Neuronal stem cell (in vitro differentiated cells): ENCODE measurements around the gene STPG1.

Experiments
- DNase-seq: peaks from one replicate; pipeline ENCODE4 v3.0.0-alpha.2; 2013; ENCODE audit warnings: low spot score
- H2AFZ ChIP-seq: one replicate; pipeline ENCODE4 v1.6.1; 2013; ENCODE audit warnings: mild to moderate bottlenecking, low read length, inconsistent platforms
- H2AK5ac ChIP-seq: 2 replicates; pipeline ENCODE4 v1.6.1; 2013; ENCODE audit warnings: low read depth, mild to moderate bottlenecking, inconsistent platforms, low read length, moderate library complexity, mixed read lengths
- H2BK120ac ChIP-seq: 2 replicates; pipeline ENCODE4 v1.6.1; 2013; ENCODE audit warnings: low read depth, mild to moderate bottlenecking, inconsistent platforms, low read length, moderate library complexity, mixed read lengths
- H2BK12ac ChIP-seq: one replicate; pipeline ENCODE4 v1.6.1; 2013; ENCODE audit warnings: low read length, inconsistent platforms
- H2BK15ac ChIP-seq: 2 replicates; pipeline ENCODE4 v1.6.1; 2013; ENCODE audit warnings: mild to moderate bottlenecking, low read length, inconsistent platforms, mixed read lengths
- H2BK5ac ChIP-seq: one replicate; pipeline ENCODE4 v1.6.1; 2013; ENCODE audit warnings: inconsistent platforms, mild to moderate bottlenecking, low read length, moderate library complexity
- H3K14ac ChIP-seq: one replicate; pipeline ENCODE4 v1.6.1; 2013; ENCODE audit warnings: low read length, inconsistent platforms
- H3K18ac ChIP-seq: 2 replicates; pipeline ENCODE4 v1.6.1; 2013; ENCODE audit warnings: low read length, inconsistent platforms
- H3K23ac ChIP-seq: 2 replicates; pipeline ENCODE4 v1.6.1; 2013; ENCODE audit warnings: low read depth, mild to moderate bottlenecking, mixed read lengths, low read length, inconsistent platforms; ENCODE audit not compliant: poor library complexity
- H3K27ac ChIP-seq: replicated peaks from 3 replicates; pipeline ENCODE4 v1.5.1; 2013; ENCODE audit warnings: low read length, inconsistent platforms
- H3K27me3 ChIP-seq, 3 experiments: 2 replicates each; pipeline ENCODE4 v1.6.1; 2013; ENCODE audit warnings: low read length in 3 of 3, mild to moderate bottlenecking in 2 of 3, inconsistent platforms in 1 of 3, low read depth in 1 of 3, mixed read lengths in 1 of 3, moderate library complexity in 1 of 3; ENCODE audit not compliant: control insufficient read depth in 3 of 3, insufficient read depth in 3 of 3
- H3K36me3 ChIP-seq, 2 donors: replicated peaks in 1 of 2; 2 replicates each; pipeline ENCODE4 v1.6.1; 2013; ENCODE audit warnings: low read length in 2 of 2; ENCODE audit not compliant: control insufficient read depth in 2 of 2, insufficient read depth in 2 of 2
- H3K4ac ChIP-seq: 2 replicates; pipeline ENCODE4 v1.6.1; 2013; ENCODE audit warnings: inconsistent platforms, mild to moderate bottlenecking, low read length, moderate library complexity
- H3K4me1 ChIP-seq, 2 donors: 1 replicate in 1 of 2; 2 replicates in 1 of 2; pipeline ENCODE4 v1.6.1; 2013; ENCODE audit warnings: low read length in 2 of 2, low read depth in 1 of 2; ENCODE audit not compliant: control insufficient read depth in 2 of 2, insufficient read depth in 1 of 2
- H3K4me2 ChIP-seq: one replicate; pipeline ENCODE4 v1.6.1; 2013; ENCODE audit warnings: mild to moderate bottlenecking, low read length, inconsistent platforms; ENCODE audit not compliant: insufficient read depth, poor library complexity, severe bottlenecking
- H3K4me3 ChIP-seq, 2 donors: 2 replicates each; pipeline ENCODE4 v1.5.1; 2013; ENCODE audit warnings: low read length in 2 of 2, mild to moderate bottlenecking in 2 of 2, inconsistent platforms in 1 of 2, moderate library complexity in 1 of 2
- H3K79me1 ChIP-seq: one replicate; pipeline ENCODE4 v1.6.1; 2013; ENCODE audit warnings: low read depth, mild to moderate bottlenecking, inconsistent platforms, low read length, moderate library complexity
- H3K9ac ChIP-seq: one replicate; pipeline ENCODE4 v1.6.1; 2013; ENCODE audit warnings: mild to moderate bottlenecking, low read depth, low read length, inconsistent platforms; ENCODE audit not compliant: poor library complexity
- H3K9me3 ChIP-seq, 2 donors: replicated peaks in 1 of 2; 2 replicates each; pipeline versions ENCODE3 to v1.6.1; 2013; ENCODE audit warnings: low read length in 2 of 2, mild to moderate bottlenecking in 2 of 2, inconsistent platforms in 1 of 2, low read depth in 1 of 2, mixed read lengths in 1 of 2, moderate library complexity in 1 of 2; ENCODE audit not compliant: control insufficient read depth in 2 of 2, insufficient read depth in 1 of 2
- H4K8ac ChIP-seq: one replicate; pipeline ENCODE4 v1.6.1; 2013; ENCODE audit warnings: low read depth, mild to moderate bottlenecking, inconsistent platforms, low read length, moderate library complexity
- H4K91ac ChIP-seq: one replicate; pipeline ENCODE4 v1.6.1; 2013; ENCODE audit warnings: low read length, low read depth, mild to moderate bottlenecking, inconsistent platforms; ENCODE audit not compliant: poor library complexity
- WGBS, 2 donors: extraction: QIAGEN DNeasy Blood & Tissue Kit; methylation state at CpG; one replicate each; pipeline ENCODE4 v1.1.7; 2013; ENCODE audit warnings: missing lambda C conversion rate in 2 of 2, mixed read lengths in 1 of 2; ENCODE audit not compliant: insufficient read length in 2 of 2, insufficient replicate concordance in 1 of 2; ENCODE audit errors: extremely low coverage in 2 of 2; 5-methylcytosine and 5-hydroxymethylcytosine counted together

Gene STPG1

GRCh38 chr1:24353292-24353891 lies 60.2 kb downstream of the STPG1 start:
- no peak overlapping the region for H3K4me3 ChIP-seq
- H3K4me2 ChIP-seq, result no peak overlapping the region
- H3K79me1 ChIP-seq, result no peaks in the 10 kb centered on the region
- no peak overlapping the region for H3K27ac ChIP-seq
- H3K9me3 ChIP-seq, result no peaks in the 10 kb centered on the region
- H3K4me1 ChIP-seq, result peaks cover 0 to 4% of the 10 kb centered on the region in 2 donors
- H4K91ac ChIP-seq, result no peak overlapping the region
- H3K4ac ChIP-seq, result no peak overlapping the region
- H3K23ac ChIP-seq, result no peak overlapping the region
- H4K8ac ChIP-seq, result no peak overlapping the region
- H3K18ac ChIP-seq, result no peak overlapping the region
- H2BK12ac ChIP-seq, result no peak overlapping the region
- no peak overlapping the region for H2BK15ac ChIP-seq
- no peak for DNase-seq
- no CpG with 5 or more reads among the region's 4 CpGs for WGBS, 2 donors
- H2AK5ac ChIP-seq, result no peak overlapping the region
- peaks cover 0 to 4% of the 10 kb centered on the region in 2 donors for H3K36me3 ChIP-seq
- no peak overlapping the region for H2BK120ac ChIP-seq
- H3K14ac ChIP-seq, result no peak overlapping the region
- no peak overlapping the region for H2AFZ ChIP-seq
- no peak overlapping the region for H3K9ac ChIP-seq
- peaks cover 0 to 4% (median 0%) of the 10 kb centered on the region in 3 experiments for H3K27me3 ChIP-seq
- H2BK5ac ChIP-seq, result no peak overlapping the region

DNA sequence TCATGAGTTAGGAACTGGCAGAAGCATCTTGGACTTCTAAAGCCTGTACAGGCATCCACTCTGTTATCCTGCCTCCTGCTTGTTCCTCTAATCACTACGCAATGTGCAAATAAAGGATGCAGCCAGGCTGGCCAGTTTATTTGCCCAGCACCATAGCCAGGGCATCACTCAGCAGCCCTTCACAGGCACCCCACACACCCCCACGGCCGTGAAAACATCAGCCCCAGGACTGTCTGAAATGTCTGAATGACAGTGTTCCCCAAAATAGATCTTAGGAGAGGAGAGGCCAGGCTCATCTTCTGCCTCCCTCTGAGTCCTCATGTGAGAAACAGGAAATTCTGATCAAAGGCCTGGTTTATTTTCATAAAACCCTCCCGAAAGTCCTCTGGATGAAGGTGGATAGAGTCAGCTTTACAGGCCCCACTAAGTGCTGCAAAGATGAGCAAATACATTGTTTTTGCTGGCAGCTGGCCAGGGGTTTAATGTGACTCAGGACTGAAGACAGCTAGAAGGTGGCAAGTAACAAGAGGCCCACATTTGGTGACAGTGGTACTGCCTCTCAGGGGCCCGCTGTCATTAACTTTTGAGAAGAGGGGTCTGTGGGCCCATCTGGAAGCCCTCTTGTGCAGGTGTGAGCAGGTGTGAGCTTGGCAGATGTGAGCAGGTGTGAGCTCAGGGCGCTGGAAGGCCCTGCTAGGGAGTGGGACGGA lies 61.5 kb downstream of the STPG1 start:
- H2BK120ac ChIP-seq, result no peak overlapping the region
- no peak overlapping the region for H2BK12ac ChIP-seq
- no peak overlapping the region for H3K9ac ChIP-seq
- H3K4ac ChIP-seq, result no peak overlapping the region
- peaks cover 0 to 7% (median 0%) of the 10 kb centered on the region in 3 experiments for H3K27me3 ChIP-seq
- DNase-seq, result no peak
- no peak overlapping the region for H3K4me3 ChIP-seq
- H3K18ac ChIP-seq, result peak overlapping the region; percentile 30
- peaks cover 0 to 7% of the 10 kb centered on the region in 2 donors for H3K4me1 ChIP-seq
- no peak overlapping the region for H3K14ac ChIP-seq
- no peak overlapping the region for H2BK15ac ChIP-seq
- no peak overlapping the region for H2AK5ac ChIP-seq
- no peak overlapping the region for H4K8ac ChIP-seq
- WGBS, 2 donors, result no CpG with 5 or more reads among the region's 7 CpGs
- peaks cover 0 to 2% of the 10 kb centered on the region in 2 donors for H3K36me3 ChIP-seq
- H3K79me1 ChIP-seq, result no peaks in the 10 kb centered on the region
- no peaks in the 10 kb centered on the region for H3K9me3 ChIP-seq
- H2AFZ ChIP-seq, result no peak overlapping the region
- H2BK5ac ChIP-seq, result no peak overlapping the region
- no peak overlapping the region for H3K4me2 ChIP-seq
- H3K23ac ChIP-seq, result no peak overlapping the region
- no peak overlapping the region for H4K91ac ChIP-seq
- no peak overlapping the region for H3K27ac ChIP-seq

GRCh38 chr1:24351247-24351646 lies 62.3 kb downstream of the STPG1 start:
- no CpG with 5 or more reads among the region's 4 CpGs for WGBS, 2 donors
- no peak overlapping the region for H2AFZ ChIP-seq
- no peak overlapping the region for H4K91ac ChIP-seq

GRCh38 chr1:24349891-24350290 lies 63.7 kb downstream of the STPG1 start:
- Histone ChIP-seq H3K4ac (no peak overlapping the region), H3K18ac (no peak overlapping the region), H4K8ac (no peak overlapping the region), H2AFZ (no peak overlapping the region), H3K4me3 (no peak overlapping the region), H2BK12ac (no peak overlapping the region), H3K23ac (no peak overlapping the region), H3K9ac (no peak overlapping the region), H4K91ac (no peak overlapping the region), H3K27ac (no peak overlapping the region), H3K4me2 (no peak overlapping the region), H2BK120ac (no peak overlapping the region), H3K9me3 (no peaks in the 10 kb centered on the region), H3K14ac (no peak overlapping the region), H3K36me3 (no peaks in the 10 kb centered on the region), H3K79me1 (no peaks in the 10 kb centered on the region), H2BK5ac (no peak overlapping the region), H2BK15ac (no peak overlapping the region), H3K4me1 (peaks cover 0 to 7% of the 10 kb centered on the region in 2 donors), H3K27me3 (peaks cover 0 to 7% (median 0%) of the 10 kb centered on the region in 3 experiments), H2AK5ac (no peak overlapping the region)
- DNase-seq, result no peak
- WGBS, 2 donors, result no CpG with 5 or more reads among the region's 2 CpGs

More at GRCh38 chr1:24351247-24351646, 62.3 kb downstream of the STPG1 start:
- Histone ChIP-seq H3K9ac (no peak overlapping the region), H3K4ac (no peak overlapping the region), H3K9me3 (no peaks in the 10 kb centered on the region), H2BK15ac (no peak overlapping the region), H3K4me1 (peaks cover 0 to 7% of the 10 kb centered on the region in 2 donors), H3K79me1 (no peaks in the 10 kb centered on the region), H3K4me3 (no peak overlapping the region), H3K4me2 (no peak overlapping the region), H2BK120ac (peak overlapping the region; percentile 35), H3K14ac (no peak overlapping the region), H3K23ac (no peak overlapping the region), H4K8ac (no peak overlapping the region), H3K18ac (no peak overlapping the region), H2BK12ac (no peak overlapping the region), H2AK5ac (no peak overlapping the region), H3K27ac (no peak overlapping the region), H3K36me3 (no peaks in the 10 kb centered on the region), H3K27me3 (peaks cover 0 to 7% (median 0%) of the 10 kb centered on the region in 3 experiments), H2BK5ac (no peak overlapping the region)
- DNase-seq, result no peak
